Stimulated activated CD4-positive, alpha-beta T cell treated with anti-CD3 and anti-CD28 coated beads, Interleukin-1b, Interleukin-23, amount 100 ng/mL, for 24 hours (primary cell): Measurements from ENCODE around the gene KIAA2012.
"Not testable (repeated sequence)": the region's sequence is repeated elsewhere in the genome, so short reads cannot be mapped to it uniquely, and the experiment has no call there.

Experiments used
- DNase-seq, 4 experiments: peaks; one replicate each; pipeline ENCODE4 v3.0.0-alpha.2; 2020; ENCODE audit warnings: low read depth in 4 of 4, low spot score in 1 of 4

Gene KIAA2012

GRCh38 chr2:202186641-202187202 lies 113.7 kb downstream of the KIAA2012 start:
- DNase-seq: no peak

GRCh38 chr2:202187570-202187969 lies 114.5 kb downstream of the KIAA2012 start:
- DNase-seq: no peak

- DNase-seq: no peak
Observed at GRCh38 chr2:202193305-202193704, 120.2 kb downstream of the KIAA2012 start.

GRCh38 chr2:202193881-202194353 lies 120.9 kb downstream of the KIAA2012 start:
- DNase-seq: no peak

GRCh38 chr2:202194418-202194817 lies 121.4 kb downstream of the KIAA2012 start:
- DNase-seq: no peak

- no peak for DNase-seq
Observed at GRCh38 chr2:202196727-202197126, 123.7 kb downstream of the KIAA2012 start.

- no peak for DNase-seq
Observed at GRCh38 chr2:202201220-202202160, 128.4 kb downstream of the KIAA2012 start.

GRCh38 chr2:202203348-202203747 lies 130.3 kb downstream of the KIAA2012 start:
- no peak for DNase-seq

GRCh38 chr2:202204855-202205254 lies 131.8 kb downstream of the KIAA2012 start:
- DNase-seq: no peak

GRCh38 chr2:202208526-202208925 lies 135.5 kb downstream of the KIAA2012 start:
- DNase-seq: no peak

GRCh38 chr2:202215179-202215578 lies 142.1 kb downstream of the KIAA2012 start:
- DNase-seq: no peak

GRCh38 chr2:202221873-202222272 lies 148.8 kb downstream of the KIAA2012 start:
- DNase-seq: no peak

GRCh38 chr2:202237787-202238233 lies 164.8 kb downstream of the KIAA2012 start:
- peak in 1 of 4 experiments; percentile 1 for DNase-seq

- peak; percentile 72 to 87 (median 85) for DNase-seq
Observed at GRCh38 chr2:202238234-202239197, 165.5 kb downstream of the KIAA2012 start, which contains the start of gene SUMO1. SUMO1 (minus strand) TSS chr2:202238597; CDS start chr2:202238451, 146 bp downstream.

GRCh38 chr2:202247710-202248109 lies 174.7 kb downstream of the KIAA2012 start:
- not testable (repeated sequence) for DNase-seq

- DNase-seq: no peak
Observed at GRCh38 chr2:202249521-202250253, 176.6 kb downstream of the KIAA2012 start.

GRCh38 chr2:202251494-202251893 lies 178.4 kb downstream of the KIAA2012 start:
- DNase-seq: no peak
